Measurements from ENCODE around the gene NAA10.

DNA sequence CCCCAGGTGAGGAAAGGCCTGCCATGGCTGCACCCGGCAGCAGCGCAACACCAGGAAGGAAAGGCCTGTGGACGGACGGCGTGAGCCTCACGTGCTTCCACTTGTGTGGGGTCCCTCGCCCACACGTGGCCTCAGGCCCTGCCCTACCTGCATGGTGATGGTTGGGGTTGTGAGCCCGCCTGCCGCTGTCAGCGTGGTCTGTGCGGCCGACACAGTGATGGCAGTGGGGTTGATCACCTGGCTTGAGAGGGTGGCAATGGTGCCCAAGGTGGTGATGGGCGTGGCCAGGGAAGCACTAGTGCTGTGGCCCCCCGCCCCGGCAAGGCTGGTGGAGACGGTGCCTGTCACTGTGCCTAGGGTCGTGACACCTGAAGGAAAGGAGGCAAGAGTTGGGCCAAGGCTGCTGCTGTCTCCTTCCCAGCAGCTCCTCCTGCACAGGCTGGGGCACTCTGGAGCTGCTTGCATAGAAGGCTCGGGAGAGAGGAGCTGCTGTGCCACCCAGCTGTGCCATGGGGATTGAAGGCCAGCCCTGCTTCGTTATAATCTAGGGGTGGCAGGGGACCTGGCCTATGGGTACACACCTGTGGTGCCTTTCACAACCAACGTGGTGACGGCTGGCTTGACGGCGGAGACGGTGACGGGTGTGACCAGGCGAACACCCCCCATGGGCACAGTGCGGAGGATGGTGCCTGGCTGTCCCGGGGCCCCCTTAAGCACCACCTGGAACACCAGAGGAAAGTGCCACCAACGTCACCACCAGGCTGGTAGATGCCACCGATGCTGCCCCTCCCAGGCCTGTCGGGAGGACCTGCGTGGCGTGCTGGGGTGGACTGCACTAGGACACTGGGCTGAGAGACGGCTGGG is 21.4 kb upstream of the NAA10 start:
- no peak for TF ChIP-seq EP300 (IDR thresholded peaks at IDR 0.05)
- TF ChIP-seq, protein P1, sequence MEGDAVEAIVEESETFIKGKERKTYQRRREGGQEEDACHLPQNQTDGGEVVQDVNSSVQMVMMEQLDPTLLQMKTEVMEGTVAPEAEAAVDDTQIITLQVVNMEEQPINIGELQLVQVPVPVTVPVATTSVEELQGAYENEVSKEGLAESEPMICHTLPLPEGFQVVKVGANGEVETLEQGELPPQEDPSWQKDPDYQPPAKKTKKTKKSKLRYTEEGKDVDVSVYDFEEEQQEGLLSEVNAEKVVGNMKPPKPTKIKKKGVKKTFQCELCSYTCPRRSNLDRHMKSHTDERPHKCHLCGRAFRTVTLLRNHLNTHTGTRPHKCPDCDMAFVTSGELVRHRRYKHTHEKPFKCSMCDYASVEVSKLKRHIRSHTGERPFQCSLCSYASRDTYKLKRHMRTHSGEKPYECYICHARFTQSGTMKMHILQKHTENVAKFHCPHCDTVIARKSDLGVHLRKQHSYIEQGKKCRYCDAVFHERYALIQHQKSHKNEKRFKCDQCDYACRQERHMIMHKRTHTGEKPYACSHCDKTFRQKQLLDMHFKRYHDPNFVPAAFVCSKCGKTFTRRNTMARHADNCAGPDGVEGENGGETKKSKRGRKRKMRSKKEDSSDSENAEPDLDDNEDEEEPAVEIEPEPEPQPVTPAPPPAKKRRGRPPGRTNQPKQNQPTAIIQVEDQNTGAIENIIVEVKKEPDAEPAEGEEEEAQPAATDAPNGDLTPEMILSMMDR (IDR thresholded peaks at IDR 0.05): no peak
- TF ChIP-seq POLR2A (IDR thresholded peaks at IDR 0.05): no peak
